ENCODE measurements around the gene DHX35. TPM values are rescaled to one million over a fixed set of nuclear protein-coding genes. Genes with fewer than 3 reads are reported as not detected.

DHX35 gene
- total RNA-seq, 1 experiment from 2014 or later = 11.2 TPM

Other genes with a start within 250 kb of the DHX35 start
- not detected for gene SLC32A1, start 237.9 kb upstream of the DHX35 start, total RNA-seq (2021; ENCODE audit: unreplicated experiment)
- gene ACTR5, start 213.9 kb upstream of the DHX35 start, total RNA-seq (2021; ENCODE audit: unreplicated experiment) = 22.0 TPM
- 0.52 TPM for gene PPP1R16B, start 156.6 kb upstream of the DHX35 start, total RNA-seq (2021; ENCODE audit: unreplicated experiment)
- 51.1 TPM for gene FAM83D, start 35.9 kb upstream of the DHX35 start, total RNA-seq (2021; ENCODE audit: unreplicated experiment)

Data from HCT116 (cell line).